Prostate gland (tissue), 2 donors: ENCODE measurements around the gene PAPLN.

Experiments used
- POLR2A ChIP-seq: fragments of 450-650 bp; IDR thresholded peaks from one replicate; pipeline ENCODE4 v1.6.1; 2016; ENCODE audit warnings: antibody characterized with exemption, mild to moderate bottlenecking
- TF ChIP-seq, protein P1 (sequence below), 4 experiments: fragments of 200-600 bp in 2 of 4; fragments of 450-650 bp in 2 of 4; sonication (generic) in 2 of 4; IDR thresholded peaks; 1 replicate in 3 of 4; 2 replicates in 1 of 4; pipeline ENCODE4 v1.5.1; 2016 to 2019; ENCODE audit warnings: antibody characterized with exemption in 4 of 4, mild to moderate bottlenecking in 2 of 4, moderate library complexity in 2 of 4

DNA sequence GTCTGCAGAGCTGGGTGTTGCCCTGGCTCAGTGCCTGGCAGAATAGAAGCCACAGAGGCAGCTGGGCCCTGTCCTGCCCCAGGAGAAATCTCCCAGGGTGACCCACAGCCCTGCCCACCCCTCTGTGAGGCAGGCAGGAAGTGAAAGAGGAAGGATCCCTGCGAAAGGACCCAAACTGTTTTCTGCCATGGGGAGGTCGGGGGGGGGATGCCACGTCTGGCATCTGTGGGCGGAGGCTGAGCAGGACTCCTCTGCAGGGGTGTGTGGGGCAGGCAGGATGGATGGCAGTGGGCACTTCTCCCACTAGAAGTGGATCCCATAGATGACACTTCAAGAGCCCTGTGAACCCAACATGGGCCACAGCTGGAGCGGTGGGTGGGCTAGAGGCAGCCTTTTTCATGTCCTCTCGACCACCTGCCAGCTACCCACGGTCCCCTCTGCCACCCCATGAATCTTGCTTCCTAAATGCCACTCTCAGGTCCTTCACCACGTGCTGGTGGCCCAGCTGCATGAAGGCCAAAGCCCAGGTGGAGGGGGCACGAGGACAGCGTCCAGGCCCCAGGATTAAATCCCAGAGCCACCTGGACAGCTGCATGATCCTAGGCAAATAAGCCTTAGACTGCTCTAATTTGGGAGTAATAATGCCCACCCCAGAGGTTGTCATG lies 3.6 kb downstream of the PAPLN start:
- TF ChIP-seq, protein P1, sequence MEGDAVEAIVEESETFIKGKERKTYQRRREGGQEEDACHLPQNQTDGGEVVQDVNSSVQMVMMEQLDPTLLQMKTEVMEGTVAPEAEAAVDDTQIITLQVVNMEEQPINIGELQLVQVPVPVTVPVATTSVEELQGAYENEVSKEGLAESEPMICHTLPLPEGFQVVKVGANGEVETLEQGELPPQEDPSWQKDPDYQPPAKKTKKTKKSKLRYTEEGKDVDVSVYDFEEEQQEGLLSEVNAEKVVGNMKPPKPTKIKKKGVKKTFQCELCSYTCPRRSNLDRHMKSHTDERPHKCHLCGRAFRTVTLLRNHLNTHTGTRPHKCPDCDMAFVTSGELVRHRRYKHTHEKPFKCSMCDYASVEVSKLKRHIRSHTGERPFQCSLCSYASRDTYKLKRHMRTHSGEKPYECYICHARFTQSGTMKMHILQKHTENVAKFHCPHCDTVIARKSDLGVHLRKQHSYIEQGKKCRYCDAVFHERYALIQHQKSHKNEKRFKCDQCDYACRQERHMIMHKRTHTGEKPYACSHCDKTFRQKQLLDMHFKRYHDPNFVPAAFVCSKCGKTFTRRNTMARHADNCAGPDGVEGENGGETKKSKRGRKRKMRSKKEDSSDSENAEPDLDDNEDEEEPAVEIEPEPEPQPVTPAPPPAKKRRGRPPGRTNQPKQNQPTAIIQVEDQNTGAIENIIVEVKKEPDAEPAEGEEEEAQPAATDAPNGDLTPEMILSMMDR (IDR thresholded peaks at IDR 0.05), result no peak
- TF ChIP-seq POLR2A, result no peak
